Gastrocnemius medialis (tissue), 4 donors: Measurements from ENCODE around the gene SETSIP. TPM values are rescaled to one million over a fixed set of nuclear protein-coding genes. Genes with fewer than 3 reads are reported as not detected.

Experiments
- ATAC-seq, 2 donors: fragments of 150-250 bp; one replicate each; pipeline ENCODE4 v1.9.1; 2016
- DNase-seq, 2 donors: peaks; one replicate each; pipeline ENCODE4 v3.0.0-alpha.2; 2019
- H3K27ac ChIP-seq, 4 donors: fragments of 200-600 bp; sonication (generic); 1 replicate in 1 of 4; 2 replicates in 3 of 4; pipeline ENCODE4 v1.5.1; 2016 to 2018; ENCODE audit warnings: mild to moderate bottlenecking in 2 of 4, moderate library complexity in 1 of 4
- H3K27me3 ChIP-seq, 3 donors: fragments of 200-600 bp; sonication (generic) in 2 of 3; 1 replicate in 1 of 3; 2 replicates in 2 of 3; pipeline versions ENCODE4 v1.5.1 to v1.6.0; 2016 to 2019; ENCODE audit warnings: mild to moderate bottlenecking in 1 of 3, moderate library complexity in 1 of 3
- H3K36me3 ChIP-seq, 2 donors: fragments of 200-600 bp; sonication (generic) in 1 of 2; one replicate each; pipeline ENCODE4 v1.5.1; 2017 to 2018
- H3K4me1 ChIP-seq, 2 donors: fragments of 200-600 bp; sonication (generic) in 1 of 2; one replicate each; pipeline ENCODE4 v1.5.1; 2016 to 2017; ENCODE audit warnings: mild to moderate bottlenecking in 2 of 2
- H3K4me3 ChIP-seq, 4 donors: fragments of 200-600 bp; sonication (generic) in 3 of 4; 1 replicate in 1 of 4; 2 replicates in 3 of 4; pipeline ENCODE4 v1.5.1; 2016 to 2019; ENCODE audit warnings: mild to moderate bottlenecking in 2 of 4
- H3K9me3 ChIP-seq, 3 donors: fragments of 200-600 bp; sonication (generic) in 2 of 3; 1 replicate in 1 of 3; 2 replicates in 2 of 3; pipeline ENCODE4 v1.5.1; 2016 to 2019
- CTCF ChIP-seq, 5 experiments: fragments of 450-650 bp in 3 of 5; fragments of 200-600 bp in 2 of 5; sonication (generic) in 2 of 5; IDR thresholded peaks in 4 of 5; conservative IDR thresholded peaks in 1 of 5; 1 replicate in 4 of 5; 2 replicates in 1 of 5; pipeline ENCODE4 v1.5.1; 2016 to 2019; ENCODE audit warnings: antibody characterized with exemption in 5 of 5, mild to moderate bottlenecking in 3 of 5, moderate library complexity in 3 of 5
- POLR2A ChIP-seq, 2 donors: fragments of 450-650 bp; IDR thresholded peaks; one replicate each; pipeline ENCODE4 v1.6.1; 2017; ENCODE audit warnings: antibody characterized with exemption in 2 of 2, mild to moderate bottlenecking in 2 of 2, moderate library complexity in 2 of 2
- in situ Hi-C, 4 donors: fragments of 200-750 bp; cut with MboI; loops; one replicate each; pipeline versions ENCODE4 v1.15.0 to v1.8.0; 2017; ENCODE audit warnings: low sequenced_read_pairs in 4 of 4
- intact Hi-C: fragments of 100-400 bp; cut with DNase I; formaldehyde crosslinking; loops from one replicate; pipeline ENCODE4 v1.15.1; 2023; ENCODE audit warnings: low total_unique reads
- total RNA-seq, 4 donors: library from RNA; depleted of rRNA; stranded (reverse); fragments of >200 nt; gene quantifications; one replicate each; pipeline versions ENCODE4 v1.1.0 to v1.2.3, GENCODE V29; 2016

The SETSIP gene
- total RNA-seq, 4 donors from 2014 or later = not detected

- H3K4me3 ChIP-seq = no peak overlapping the region
- intact Hi-C loops (no loop called here), in situ Hi-C loops (no loop called here)
Measured at GRCh38 chr1:92091625-92092024, 16.4 kb upstream of the SETSIP start.

GRCh38 chr1:92087542-92087941, 12.3 kb upstream of the SETSIP start:
- TF ChIP-seq POLR2A (IDR thresholded peaks at IDR 0.05) = no peak
- in situ Hi-C loops = no loop called here
- DNase-seq (no peak), ATAC-seq (no peak)
- Histone ChIP-seq H3K4me1 (no peaks in the 10 kb centered on the region), H3K27ac (no peak overlapping the region), H3K4me3 (no peak overlapping the region), H3K36me3 (peaks cover 0 to 4% of the 10 kb centered on the region in 2 donors), H3K27me3 (no peaks in the 10 kb centered on the region), H3K9me3 (peaks cover 0 to 6% (median 6%) of the 10 kb centered on the region in 3 donors)
- intact Hi-C loops = no loop called here

More at GRCh38 chr1:92091625-92092024, 16.4 kb upstream of the SETSIP start:
- DNase-seq (no peak), ATAC-seq (no peak)
- Histone ChIP-seq H3K9me3 (peaks cover 0 to 2% (median 0%) of the 10 kb centered on the region in 3 donors), H3K27me3 (no peaks in the 10 kb centered on the region), H3K36me3 (peaks cover 0 to 4% of the 10 kb centered on the region in 2 donors), H3K27ac (no peak overlapping the region), H3K4me1 (no peaks in the 10 kb centered on the region)
- TF ChIP-seq CTCF (IDR thresholded peaks at IDR 0.05 in 4 of 5, conservative IDR thresholded peaks at IDR 0.05 in 1 of 5) (no peak), POLR2A (IDR thresholded peaks at IDR 0.05) (no peak)

- in situ Hi-C loops (no loop called here), intact Hi-C loops (no loop called here)
- Histone ChIP-seq H3K9me3 (peaks cover 0 to 6% (median 6%) of the 10 kb centered on the region in 3 donors), H3K27me3 (no peaks in the 10 kb centered on the region), H3K4me3 (no peak overlapping the region), H3K27ac (no peak overlapping the region), H3K36me3 (peaks cover 0 to 4% of the 10 kb centered on the region in 2 donors), H3K4me1 (no peaks in the 10 kb centered on the region)
- no peak for TF ChIP-seq CTCF (IDR thresholded peaks at IDR 0.05 in 4 of 5, conservative IDR thresholded peaks at IDR 0.05 in 1 of 5)
- no peak for TF ChIP-seq POLR2A (IDR thresholded peaks at IDR 0.05)
- ATAC-seq = no peak
- DNase-seq = no peak
Measured at GRCh38 chr1:92085727-92086126, 10.5 kb upstream of the SETSIP start.

GRCh38 chr1:92084651-92085050, 9.4 kb upstream of the SETSIP start:
- TF ChIP-seq POLR2A (IDR thresholded peaks at IDR 0.05) (no peak), CTCF (IDR thresholded peaks at IDR 0.05 in 4 of 5, conservative IDR thresholded peaks at IDR 0.05 in 1 of 5) (no peak)
- DNase-seq = no peak
- H3K27me3 ChIP-seq = no peaks in the 10 kb centered on the region
- H3K4me1 ChIP-seq = no peaks in the 10 kb centered on the region
- no peak for ATAC-seq
- H3K27ac ChIP-seq = no peak overlapping the region
- H3K4me3 ChIP-seq = no peak overlapping the region
- peaks cover 0 to under 1% of the 10 kb centered on the region in 2 donors for H3K36me3 ChIP-seq
- intact Hi-C loops = no loop called here
- H3K9me3 ChIP-seq = peaks cover 0 to 6% (median 6%) of the 10 kb centered on the region in 3 donors
- in situ Hi-C loops = no loop called here

GRCh38 chr1:92081031-92081430, 5.8 kb upstream of the SETSIP start:
- peak overlapping the region; percentile 72 to 81 (median 78) for H3K4me3 ChIP-seq
- peaks cover 0 to 6% (median 0%) of the 10 kb centered on the region in 3 donors for H3K9me3 ChIP-seq
- TF ChIP-seq CTCF (IDR thresholded peaks at IDR 0.05 in 4 of 5, conservative IDR thresholded peaks at IDR 0.05 in 1 of 5) (no peak), POLR2A (IDR thresholded peaks at IDR 0.05) (no peak)
- no peak for ATAC-seq
- no peak for DNase-seq
- H3K27me3 ChIP-seq = no peaks in the 10 kb centered on the region
- H3K27ac ChIP-seq = peak overlapping the region in 3 of 4 donors; percentile 74 to 85 (median 78)
- intact Hi-C loops (no loop called here), in situ Hi-C loops (no loop called here)
- no peaks in the 10 kb centered on the region for H3K4me1 ChIP-seq
- no peaks in the 10 kb centered on the region for H3K36me3 ChIP-seq
